AG09309 (cell line): ENCODE measurements around the gene NR1D1.

Source experiments
- DNase-seq: peaks from one replicate; pipeline ENCODE4 v3.0.0-alpha.2; 2010; ENCODE audit warnings: low read depth
- H3K4me3 ChIP-seq: 2 replicates; pipeline ENCODE4 v1.5.1; 2011; ENCODE audit warnings: mild to moderate bottlenecking, low read depth, low read length, moderate library complexity; ENCODE audit not compliant: control insufficient read depth
- CTCF ChIP-seq: IDR thresholded peaks from 2 replicates; pipeline ENCODE4 v1.5.1; 2011; ENCODE audit warnings: mild to moderate bottlenecking, low read depth, low read length, inconsistent platforms; ENCODE audit not compliant: insufficient read depth, control insufficient read depth; ENCODE audit errors: missing control alignments

Gene NR1D1

GRCh38 chr17:40073454-40074174 is 26.8 kb downstream of the NR1D1 start:
- H3K4me3 ChIP-seq: no peak overlapping the region
- DNase-seq: no peak
- no peak for TF ChIP-seq CTCF

GRCh38 chr17:40072735-40073346 is 27.5 kb downstream of the NR1D1 start:
- H3K4me3 ChIP-seq: no peak overlapping the region
- TF ChIP-seq CTCF: no peak

GRCh38 chr17:40072040-40072734 is 28.2 kb downstream of the NR1D1 start:
- TF ChIP-seq CTCF: no peak
- no peak overlapping the region for H3K4me3 ChIP-seq
- no peak for DNase-seq

More at GRCh38 chr17:40072735-40073346, 27.5 kb downstream of the NR1D1 start:
- DNase-seq: no peak

- DNase-seq: no peak
- no peak overlapping the region for H3K4me3 ChIP-seq
- TF ChIP-seq CTCF: no peak
These were observed 28.9 kb downstream of the NR1D1 start for GRCh38 chr17:40071313-40072039.

GRCh38 chr17:40070709-40071312 is 29.6 kb downstream of the NR1D1 start:
- DNase-seq: no peak
- no peak overlapping the region for H3K4me3 ChIP-seq
- no peak for TF ChIP-seq CTCF
